ENCODE results near the gene NRIP2. TPM values are rescaled to one million over a fixed set of nuclear protein-coding genes. Genes with fewer than 3 reads are reported as not detected.

NRIP2 gene
- total RNA-seq, 2 donors from 2014 or later: 1.8 to 2.8 TPM

- no peak for DNase-seq
- no peak for ATAC-seq
- intact Hi-C loops (cut with DNase I): no loop called here
These were observed 15.0 kb downstream of the NRIP2 start for GRCh38 chr12:2819810-2820209.

DNA sequence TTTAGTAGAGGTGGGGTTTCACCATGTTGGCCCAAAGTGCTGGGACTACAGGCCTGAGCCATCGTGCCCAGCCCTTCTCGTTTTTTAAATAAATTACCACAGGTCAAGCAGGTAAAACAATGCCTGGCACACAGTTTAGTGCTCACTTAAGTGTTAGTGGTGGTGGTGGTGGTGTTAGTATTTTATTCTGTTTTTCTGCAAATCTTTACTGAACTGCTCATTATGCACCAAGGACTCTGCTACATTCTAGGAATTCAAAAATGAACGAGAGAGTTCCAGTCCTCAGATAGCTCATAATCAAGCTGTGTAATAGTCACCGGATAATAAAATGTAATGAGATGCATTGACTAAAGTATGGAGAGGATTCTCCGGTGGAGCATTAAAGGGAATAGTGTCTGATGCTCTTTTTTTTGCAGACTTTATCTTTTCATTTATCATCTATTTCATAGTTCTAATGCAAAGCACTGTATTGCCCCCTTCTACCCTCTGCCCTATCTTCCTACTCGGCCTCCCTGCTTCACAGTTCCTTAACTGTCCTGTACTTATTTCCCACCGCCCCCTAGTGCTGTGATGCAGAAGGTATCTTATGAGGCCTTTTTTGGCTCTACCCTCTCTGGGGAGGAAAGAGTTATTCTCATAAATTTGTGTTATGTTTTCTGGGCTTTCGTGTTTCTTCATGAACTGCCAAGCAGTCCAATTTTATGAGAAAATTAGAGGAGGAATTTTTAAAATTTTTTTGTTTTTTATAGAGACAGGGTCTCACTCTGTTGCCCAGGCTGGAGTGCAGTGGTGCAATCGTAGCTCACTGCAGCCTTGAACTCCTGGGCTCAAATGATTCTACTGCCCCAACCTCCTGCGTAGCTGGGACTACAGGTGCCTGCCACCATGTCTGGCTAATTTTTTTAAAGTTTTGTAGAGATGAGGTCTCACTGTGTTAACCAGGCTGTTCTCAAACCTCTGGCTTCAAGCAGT lies 21.3 kb downstream of the NRIP2 start:
- ATAC-seq (peak; percentile 36 to 67), DNase-seq (peak; percentile 45)
- intact Hi-C loops (cut with DNase I): no loop called here

DNA sequence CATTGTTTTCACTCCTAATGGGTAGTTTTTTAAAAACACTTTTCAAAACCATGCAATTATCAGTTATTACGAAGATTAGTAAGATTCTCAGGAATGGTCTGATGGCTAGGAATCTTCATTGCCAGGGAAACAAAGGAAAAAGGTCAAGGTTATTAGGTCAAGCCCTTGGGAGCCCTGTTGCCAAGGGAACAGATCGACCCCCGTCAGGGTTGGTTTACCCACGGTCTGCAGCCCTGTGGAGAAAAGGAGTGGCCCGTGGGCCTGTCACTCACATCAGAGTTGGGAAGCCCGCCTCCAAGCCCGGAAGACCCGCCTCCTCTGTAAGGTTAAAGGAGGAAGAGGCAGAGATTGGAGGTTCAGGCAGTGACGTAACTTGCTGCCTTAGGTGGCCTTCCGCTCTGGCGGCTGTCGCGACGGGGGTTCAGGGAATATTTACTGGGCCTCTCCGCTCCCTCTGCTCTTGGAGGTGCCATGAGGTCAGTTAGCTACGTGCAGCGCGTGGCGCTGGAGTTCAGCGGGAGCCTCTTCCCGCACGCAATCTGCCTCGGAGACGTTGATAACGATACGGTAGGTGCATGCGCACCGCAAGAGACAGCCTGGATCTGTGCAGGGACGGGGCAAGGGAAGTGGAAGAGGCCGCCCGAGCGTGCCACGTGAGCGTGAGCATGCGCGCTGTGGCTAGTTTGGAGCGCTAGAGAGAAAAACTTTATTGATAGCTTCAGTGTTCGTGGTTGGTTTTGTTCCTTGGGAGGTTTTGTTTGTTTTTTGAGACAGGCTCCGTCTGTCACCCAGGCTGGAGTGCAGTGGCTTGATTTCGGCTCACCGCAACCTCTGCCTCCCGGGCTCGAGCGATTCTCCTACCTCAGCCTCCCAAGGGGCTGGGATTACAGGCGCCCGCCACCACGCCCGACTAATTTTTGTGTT lies 22.3 kb downstream of the NRIP2 start, which contains the start of gene ITFG2:
TSS of gene ITFG2 (plus strand) at position 379 of the 924 bp plus-strand sequence. CDS start at position 472, 93 bp downstream.
- ATAC-seq (peak; percentile 98 to 99), DNase-seq (peak; percentile 99)
- intact Hi-C loops (cut with DNase I): no loop called here

DNA sequence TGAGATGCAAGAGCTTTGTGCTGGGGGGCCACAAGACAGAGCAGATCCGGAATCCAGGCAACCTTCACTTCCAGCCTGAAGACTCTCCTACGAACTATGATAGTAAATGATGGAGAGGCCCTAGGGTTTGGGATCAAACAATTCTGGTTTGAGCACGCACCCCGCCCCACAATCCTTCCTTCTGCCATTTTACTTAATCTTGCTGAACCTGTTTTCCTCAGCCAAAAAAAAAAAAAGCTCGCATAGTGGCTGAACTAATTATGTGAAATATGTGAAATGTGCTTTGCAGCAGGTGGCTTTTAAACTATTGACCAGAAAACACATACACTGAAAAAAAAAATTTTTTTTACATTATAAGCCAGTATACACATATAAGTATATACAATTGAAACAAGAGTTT lies 23.0 kb downstream of the NRIP2 start:
- DNase-seq: no peak
- ATAC-seq: no peak
- intact Hi-C loops (cut with DNase I): no loop called here

GRCh38 chr12:2806700-2807099 lies 28.1 kb downstream of the NRIP2 start:
- intact Hi-C loops (cut with DNase I): no loop called here
- DNase-seq: no peak
- no peak for ATAC-seq

DNA sequence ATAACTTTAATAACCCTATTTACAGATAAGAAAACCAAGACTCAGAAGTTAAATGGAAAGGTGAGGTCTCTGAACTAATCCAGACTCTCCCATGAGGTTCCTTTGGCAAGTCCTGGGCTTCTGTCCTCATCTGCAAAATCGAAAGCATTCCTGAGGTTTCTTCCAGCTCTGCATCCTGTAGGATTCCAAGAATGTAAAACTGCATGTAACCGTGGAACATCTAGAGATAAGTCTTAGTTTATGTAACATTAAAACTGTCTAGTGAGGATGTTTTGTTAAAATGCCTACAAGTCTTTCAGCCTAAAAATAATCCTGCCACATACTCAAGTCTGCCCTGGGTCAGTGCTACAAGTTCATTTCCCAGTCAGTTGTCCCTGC lies 29.7 kb downstream of the NRIP2 start:
- intact Hi-C loops (cut with DNase I): no loop called here
- ATAC-seq (no peak), DNase-seq (no peak)

- ATAC-seq: peak; percentile 86 to 93
- peak; percentile 69 for DNase-seq
- intact Hi-C loops (cut with DNase I): no loop called here
These were observed 30.3 kb downstream of the NRIP2 start for GRCh38 chr12:2804393-2805142.

DNA sequence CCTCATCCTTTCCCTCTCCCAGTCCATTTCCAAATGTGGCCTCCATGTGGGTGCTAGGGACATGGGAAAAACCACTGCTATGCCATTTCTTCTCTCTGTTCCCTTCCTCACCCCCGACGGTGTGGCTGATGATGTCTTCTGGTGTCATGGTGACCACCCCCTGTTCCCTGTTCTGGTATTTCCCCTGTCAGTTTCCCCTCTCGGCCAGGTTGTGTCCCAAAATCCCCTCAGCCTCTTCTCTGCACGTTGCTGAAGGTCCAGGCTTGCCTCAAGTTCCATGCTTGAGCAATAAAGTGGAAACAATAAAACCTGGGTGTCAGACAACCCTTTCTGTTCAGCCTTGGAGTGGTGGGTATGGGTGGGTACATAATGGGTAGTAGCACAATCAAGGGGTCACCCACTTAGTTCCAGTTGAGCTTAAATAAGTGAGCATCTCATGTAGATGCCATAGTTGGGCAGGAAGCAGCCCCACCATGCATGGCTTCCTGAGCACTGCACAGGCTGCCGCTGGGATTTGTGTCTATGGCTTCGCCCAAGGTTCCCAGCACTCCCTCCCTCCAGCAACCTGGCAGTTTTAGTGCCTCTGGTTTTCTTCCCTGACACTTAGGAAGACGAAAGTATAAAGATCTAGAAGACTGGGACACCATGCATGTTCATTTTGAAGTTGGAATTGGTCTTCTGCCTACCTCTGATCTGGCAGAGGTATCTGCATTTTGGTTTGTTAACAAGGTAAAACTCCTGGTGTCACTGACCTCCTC lies 31.0 kb downstream of the NRIP2 start:
- no peak for ATAC-seq
- no peak for DNase-seq

GRCh38 chr12:2801044-2801783 lies 33.6 kb downstream of the NRIP2 start:
- no peak for ATAC-seq
- DNase-seq: no peak

More for the DNA sequence above, 31.0 kb downstream of the NRIP2 start:
- intact Hi-C loops (cut with DNase I): no loop called here

GRCh38 chr12:2800046-2800570 lies 34.7 kb downstream of the NRIP2 start:
- intact Hi-C loops (cut with DNase I): no loop called here
- no peak for ATAC-seq

More at GRCh38 chr12:2801044-2801783, 33.6 kb downstream of the NRIP2 start:
- intact Hi-C loops (cut with DNase I): no loop called here

GRCh38 chr12:2797721-2798418 lies 37.0 kb downstream of the NRIP2 start:
- intact Hi-C loops (cut with DNase I): no loop called here
- peak; percentile 78 for DNase-seq
- no peak for ATAC-seq

More at GRCh38 chr12:2800046-2800570, 34.7 kb downstream of the NRIP2 start:
- no peak for DNase-seq

GRCh38 chr12:2796187-2796666 lies 38.6 kb downstream of the NRIP2 start:
- intact Hi-C loops (cut with DNase I): no loop called here
- no peak for DNase-seq
- ATAC-seq: no peak

DNA sequence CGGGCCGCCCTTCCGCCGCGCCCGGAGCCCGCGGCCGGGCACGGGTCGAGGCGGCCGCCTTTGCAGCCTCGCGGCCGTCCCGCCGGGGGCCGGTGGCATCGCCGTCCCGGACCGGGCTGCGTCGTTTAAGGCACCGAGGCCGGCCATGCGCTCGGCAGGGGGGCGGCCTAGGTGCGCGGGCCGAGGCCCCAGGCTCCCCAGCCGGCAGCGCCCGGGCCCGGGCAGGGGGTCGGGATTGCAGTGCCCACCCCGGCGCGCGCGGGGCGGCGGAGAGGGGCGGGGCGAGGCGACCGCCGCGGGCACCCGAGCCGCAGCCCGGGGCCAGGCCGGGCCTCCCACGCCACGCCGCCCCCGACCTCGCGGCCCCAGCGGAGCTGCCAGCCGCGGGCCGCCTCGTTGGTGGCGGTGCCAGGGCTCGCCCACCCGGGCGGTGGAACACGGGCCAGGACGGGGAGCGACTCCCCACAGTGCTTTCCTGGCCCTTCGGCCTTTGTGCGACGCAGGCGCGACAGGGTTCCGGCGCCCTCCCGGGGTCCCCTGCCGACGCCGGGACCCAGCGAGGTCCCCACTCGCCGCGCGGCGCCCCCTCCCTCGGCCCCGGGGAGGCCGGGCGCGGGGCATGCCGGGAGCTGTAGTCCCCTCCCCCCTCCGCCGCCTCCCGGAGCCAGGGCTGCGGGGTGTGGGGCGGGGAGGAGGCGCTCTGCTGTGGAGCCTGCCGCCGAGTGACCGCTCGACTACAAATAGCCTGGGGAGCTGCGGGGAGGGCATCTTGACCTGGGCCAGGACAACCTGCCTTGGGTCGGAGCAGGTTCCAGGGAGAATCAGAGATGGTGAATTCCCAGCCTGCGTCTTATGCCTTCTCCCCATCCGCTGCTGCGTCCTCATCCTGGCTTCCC lies 39.3 kb downstream of the NRIP2 start:
- peak; percentile 87 to 88 for ATAC-seq
- DNase-seq: peak; percentile 84
- intact Hi-C loops (cut with DNase I): no loop called here

DNA sequence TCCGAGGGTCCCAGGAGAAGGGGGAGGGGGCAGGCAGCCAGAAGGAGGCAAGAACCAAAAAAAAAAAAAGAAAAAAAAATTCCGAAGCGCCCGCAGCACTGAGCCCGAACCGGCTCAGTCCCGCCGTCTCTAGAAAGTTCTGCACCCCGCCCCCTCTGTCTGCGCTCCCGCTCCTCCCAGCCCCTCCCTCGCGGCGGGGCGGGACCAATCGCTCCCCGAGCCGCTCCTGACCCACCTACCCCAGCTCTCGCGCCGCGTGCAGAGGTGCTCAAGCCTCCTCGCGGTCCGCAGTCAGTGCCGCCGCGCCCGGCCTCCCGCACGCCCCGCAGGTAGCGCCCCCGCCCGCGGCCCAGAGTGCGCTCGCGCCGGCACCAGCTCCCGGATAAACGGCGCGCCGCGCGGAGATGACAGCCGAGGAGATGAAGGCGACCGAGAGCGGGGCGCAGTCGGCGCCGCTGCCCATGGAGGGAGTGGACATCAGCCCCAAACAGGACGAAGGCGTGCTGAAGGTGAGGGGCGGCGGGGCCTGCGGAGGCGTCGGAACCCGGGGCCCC lies 40.0 kb downstream of the NRIP2 start, which contains the start of gene FKBP4:
TSS of gene FKBP4 (plus strand) at position 235 of the 554 bp plus-strand sequence. CDS start at position 405, 170 bp downstream.
- DNase-seq: peak; percentile 92
- intact Hi-C loops (cut with DNase I): no loop called here
- ATAC-seq: peak; percentile 94 to 95

DNA sequence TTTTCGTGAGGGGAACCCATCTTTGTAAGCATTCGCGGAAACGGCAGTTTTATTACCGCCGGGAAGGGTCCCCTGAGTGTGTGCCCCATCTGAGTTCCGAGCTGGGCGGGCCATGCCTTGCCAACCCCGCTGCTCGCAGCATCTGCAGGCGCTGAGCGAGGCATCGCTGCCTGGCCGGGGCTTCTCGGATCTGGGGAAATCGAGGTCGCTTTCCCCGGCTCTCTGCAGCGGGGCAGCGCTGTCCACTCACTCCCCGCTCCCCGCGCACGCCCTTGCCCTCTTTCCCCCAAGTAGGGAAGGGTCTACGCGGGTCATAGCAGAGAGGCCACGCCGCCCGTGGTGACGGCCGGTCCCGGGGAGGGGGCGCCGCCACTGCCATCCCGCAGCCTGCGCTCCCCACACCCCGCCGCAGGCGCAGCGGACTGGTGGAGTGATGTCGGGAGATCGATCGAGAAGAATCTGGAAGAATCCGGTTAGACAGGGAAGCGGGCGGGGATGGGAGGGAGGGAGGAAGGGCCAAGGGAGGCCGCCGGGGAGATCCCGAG lies 40.6 kb downstream of the NRIP2 start:
- ATAC-seq (peak; percentile 9 to 28), DNase-seq (peak; percentile 38)
- intact Hi-C loops (cut with DNase I): no loop called here

All from left cardiac atrium (tissue), 4 donors.